CD4-positive, alpha-beta memory T cell (primary cell): ENCODE results near the gene SHC2. TPM values are rescaled to one million over a fixed set of nuclear protein-coding genes. Genes with fewer than 3 reads are reported as not detected.

Experiments used
- CTCF ChIA-PET: fragments of 350-600 bp; sonication (Branson Sonifier 250); formaldehyde crosslinking; loops from one replicate; lab custom pipeline; 2021; ENCODE audit warnings: inconsistent platforms; ENCODE audit not compliant: partially characterized antibody; lab: Charles Lee
- POLR2A ChIA-PET: fragments of 350-600 bp; sonication (Branson Sonifier 250); formaldehyde crosslinking; loops from one replicate; lab custom pipeline; 2021; ENCODE audit not compliant: partially characterized antibody; lab: Charles Lee
- DNase-seq, 5 donors: peaks; one replicate each; pipeline versions ENCODE4 v3.0.0 to v3.0.0-alpha.2; 2020 to 2022; ENCODE audit warnings: mixed read lengths in 1 of 5
- H3K27ac ChIP-seq: one replicate; pipeline ENCODE4 v1.7.0; 2013; ENCODE audit warnings: low read depth, low read length
- H3K27me3 ChIP-seq: 2 replicates; pipeline ENCODE4 v1.7.0; 2013; ENCODE audit warnings: mild to moderate bottlenecking, low read length, moderate library complexity; ENCODE audit not compliant: insufficient read depth
- H3K36me3 ChIP-seq: 2 replicates; pipeline ENCODE4 v1.7.0; 2013; ENCODE audit warnings: mild to moderate bottlenecking, low read length, moderate library complexity; ENCODE audit not compliant: insufficient read depth
- H3K4me1 ChIP-seq: 2 replicates; pipeline ENCODE4 v1.7.0; 2013; ENCODE audit warnings: mild to moderate bottlenecking, low read length, moderate library complexity; ENCODE audit not compliant: insufficient read depth
- H3K4me3 ChIP-seq, 2 donors: one replicate each; pipeline ENCODE4 v1.7.0; 2013; ENCODE audit warnings: low read length in 2 of 2, mild to moderate bottlenecking in 1 of 2
- H3K9me3 ChIP-seq, 2 donors: one replicate each; pipeline ENCODE4 v1.7.0; 2013; ENCODE audit warnings: low read length in 2 of 2, control low read depth in 1 of 2; ENCODE audit not compliant: control insufficient read depth in 1 of 2
- H3K27ac Mint-ChIP-seq, 7 donors: one replicate each; pipeline ENCODE4 v1.8.0; 2020 to 2021; ENCODE audit warnings: mixed read lengths in 7 of 7, mild to moderate bottlenecking in 6 of 7, inconsistent platforms in 3 of 7, moderate library complexity in 3 of 7
- H3K27me3 Mint-ChIP-seq, 2 donors: one replicate each; pipeline ENCODE4 v1.8.0; 2020 to 2021; ENCODE audit warnings: mixed read lengths in 2 of 2
- H3K36me3 Mint-ChIP-seq, 2 donors: one replicate each; pipeline ENCODE4 v1.8.0; 2020 to 2021; ENCODE audit warnings: mixed read lengths in 2 of 2, inconsistent platforms in 1 of 2, mild to moderate bottlenecking in 1 of 2
- H3K4me1 Mint-ChIP-seq, 4 donors: one replicate each; pipeline ENCODE4 v1.8.0; 2020 to 2021; ENCODE audit warnings: mixed read lengths in 4 of 4, mild to moderate bottlenecking in 1 of 4
- H3K4me3 Mint-ChIP-seq, 8 donors: one replicate each; pipeline ENCODE4 v1.8.0; 2020 to 2021; ENCODE audit warnings: mixed read lengths in 8 of 8, mild to moderate bottlenecking in 7 of 8, moderate library complexity in 6 of 8, inconsistent platforms in 3 of 8
- H3K9me3 Mint-ChIP-seq, 8 donors: one replicate each; pipeline ENCODE4 v1.8.0; 2020 to 2021; ENCODE audit warnings: mixed read lengths in 8 of 8, mild to moderate bottlenecking in 5 of 8, inconsistent platforms in 3 of 8, moderate library complexity in 1 of 8
- intact Hi-C: fragments of 100-400 bp; cut with micrococcal nuclease; formaldehyde crosslinking; loops from one replicate; pipeline ENCODE4 v1.15.1; 2023
- polyA plus RNA-seq, 2 donors: library from polyadenylated mRNA; unstranded; fragments of 300-500 nt; fragmentation: Illumina TruSeq; gene quantifications; one replicate each; pipeline ENCODE4 v1.2.3, GENCODE V29; 2021
- total RNA-seq, 2 experiments: library from RNA; stranded (reverse); gene quantifications; one replicate each; pipeline ENCODE4 v1.2.3, GENCODE V29; 2021

SHC2 gene
- total and polyA plus RNA-seq, 4 experiments from 2014 or later: 0.55 to 0.64 TPM; not detected in 2

GRCh38 chr19:440391-441212 is 20.2 kb downstream of the SHC2 start:
- no peaks in the 10 kb centered on the region for H3K4me1 ChIP-seq
- H3K27me3 ChIP-seq: no peaks in the 10 kb centered on the region
- H3K9me3 ChIP-seq: no peaks in the 10 kb centered on the region
- no peak overlapping the region for H3K27ac ChIP-seq
- CTCF ChIA-PET: no interaction called here
- Mint-ChIP-seq H3K4me1 (no peaks in the 10 kb centered on the region), H3K27ac (no peak overlapping the region), H3K27me3 (peaks cover 14 to 24% of the 10 kb centered on the region in 2 donors), H3K9me3 (no peaks in the 10 kb centered on the region), H3K36me3 (no peaks in the 10 kb centered on the region), H3K4me3 (no peak overlapping the region)
- no peaks in the 10 kb centered on the region for H3K36me3 ChIP-seq
- H3K4me3 ChIP-seq: no peak overlapping the region
- POLR2A ChIA-PET: no interaction called here
- intact Hi-C loops: no loop called here
- no peak for DNase-seq

- no peak overlapping the region for H3K4me3 Mint-ChIP-seq
- H3K27ac Mint-ChIP-seq: no peak overlapping the region
- intact Hi-C loops: no loop called here
- H3K4me1 Mint-ChIP-seq: no peaks in the 10 kb centered on the region
- Histone ChIP-seq H3K27me3 (no peaks in the 10 kb centered on the region), H3K27ac (no peak overlapping the region), H3K4me1 (no peaks in the 10 kb centered on the region), H3K9me3 (no peaks in the 10 kb centered on the region), H3K36me3 (no peaks in the 10 kb centered on the region), H3K4me3 (no peak overlapping the region)
- no peaks in the 10 kb centered on the region for H3K9me3 Mint-ChIP-seq
- H3K27me3 Mint-ChIP-seq: peaks cover 14 to 25% of the 10 kb centered on the region in 2 donors
- ChIA-PET CTCF (no interaction called here), POLR2A (no interaction called here)
- H3K36me3 Mint-ChIP-seq: no peaks in the 10 kb centered on the region
- no peak for DNase-seq
Measured at GRCh38 chr19:439167-439900, 21.5 kb downstream of the SHC2 start.

DNA sequence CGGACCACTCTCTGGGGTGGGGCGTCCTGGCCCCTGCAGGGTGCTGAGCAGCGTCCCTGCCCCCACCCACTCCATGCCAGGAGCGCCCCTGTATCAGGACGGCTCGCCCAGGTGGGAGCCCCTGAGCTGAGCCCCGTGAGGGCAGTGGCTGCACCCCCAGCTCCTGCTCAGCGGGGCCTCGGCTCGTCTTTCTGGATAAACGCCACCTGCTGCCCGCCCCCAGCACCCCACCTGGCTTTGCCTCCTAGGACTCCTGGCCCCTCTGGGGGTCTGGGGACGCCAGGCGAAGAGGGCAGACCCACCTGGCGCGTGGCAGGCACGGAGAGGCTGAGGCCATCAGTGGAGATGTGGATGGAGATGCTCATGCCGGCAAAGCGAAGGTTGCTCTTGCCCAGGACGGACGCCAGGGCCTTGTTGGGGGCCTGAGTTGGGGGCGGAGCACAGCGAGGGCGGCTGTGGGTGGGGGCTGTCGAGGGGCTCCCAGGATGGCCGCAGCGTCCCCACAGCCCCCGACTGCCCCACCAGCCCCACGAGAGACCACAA is 22.3 kb downstream of the SHC2 start:
- H3K4me3 ChIP-seq: no peak overlapping the region
- no peaks in the 10 kb centered on the region for H3K36me3 ChIP-seq
- Mint-ChIP-seq H3K4me3 (no peak overlapping the region), H3K27ac (no peak overlapping the region), H3K36me3 (no peaks in the 10 kb centered on the region), H3K27me3 (peaks cover 14 to 25% of the 10 kb centered on the region in 2 donors), H3K4me1 (no peaks in the 10 kb centered on the region), H3K9me3 (no peaks in the 10 kb centered on the region)
- no peak for DNase-seq
- intact Hi-C loops: no loop called here
- no peaks in the 10 kb centered on the region for H3K27me3 ChIP-seq
- H3K27ac ChIP-seq: no peak overlapping the region
- H3K4me1 ChIP-seq: no peaks in the 10 kb centered on the region
- ChIA-PET CTCF (no interaction called here), POLR2A (no interaction called here)
- H3K9me3 ChIP-seq: no peaks in the 10 kb centered on the region

- DNase-seq: no peak
- intact Hi-C loops: no loop called here
- ChIA-PET CTCF (no interaction called here), POLR2A (no interaction called here)
- Histone ChIP-seq H3K4me3 (no peak overlapping the region), H3K36me3 (no peaks in the 10 kb centered on the region), H3K4me1 (no peaks in the 10 kb centered on the region), H3K27ac (no peak overlapping the region), H3K9me3 (no peaks in the 10 kb centered on the region), H3K27me3 (no peaks in the 10 kb centered on the region)
- H3K9me3 Mint-ChIP-seq: no peaks in the 10 kb centered on the region
- H3K4me1 Mint-ChIP-seq: no peaks in the 10 kb centered on the region
- H3K4me3 Mint-ChIP-seq: no peak overlapping the region
- no peaks in the 10 kb centered on the region for H3K36me3 Mint-ChIP-seq
- H3K27ac Mint-ChIP-seq: no peak overlapping the region
- H3K27me3 Mint-ChIP-seq: peaks cover 14 to 24% of the 10 kb centered on the region in 2 donors
Measured at GRCh38 chr19:437041-437440, 23.8 kb downstream of the SHC2 start.

DNA sequence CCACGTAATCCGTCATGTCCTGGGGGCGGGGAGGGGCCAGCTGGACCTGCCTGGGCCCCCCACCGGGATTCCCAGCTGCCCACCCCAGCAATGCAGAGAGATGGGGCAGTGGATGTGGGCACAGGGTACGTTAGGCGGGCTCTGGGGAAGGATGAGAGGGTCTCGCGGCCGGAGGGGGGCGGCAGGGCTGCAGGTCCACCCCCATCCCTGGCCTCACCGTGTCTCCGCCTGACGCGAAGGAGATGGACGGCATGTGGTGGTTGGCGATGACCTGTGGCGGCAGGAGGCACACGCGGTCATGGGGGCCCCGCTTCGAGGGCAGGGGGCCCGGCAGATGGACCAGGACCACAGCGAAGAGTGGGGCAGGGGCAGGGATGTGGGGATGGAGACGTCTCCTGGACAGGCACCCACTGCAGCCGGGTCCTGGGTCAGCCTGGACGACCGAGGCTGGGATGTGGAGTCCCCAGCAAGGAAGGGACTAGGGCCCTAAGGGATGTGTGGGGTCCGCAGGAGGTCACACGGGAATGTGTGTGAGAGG is 24.4 kb downstream of the SHC2 start:
- H3K27me3 Mint-ChIP-seq: peaks cover 9 to 20% of the 10 kb centered on the region in 2 donors
- no peak overlapping the region for H3K4me3 Mint-ChIP-seq
- no peak overlapping the region for H3K27ac Mint-ChIP-seq

GRCh38 chr19:435707-436412 is 25.0 kb downstream of the SHC2 start:
- H3K27me3 Mint-ChIP-seq: peaks cover 9 to 17% of the 10 kb centered on the region in 2 donors
- H3K4me3 ChIP-seq: no peak overlapping the region
- H3K4me1 Mint-ChIP-seq: no peaks in the 10 kb centered on the region
- POLR2A ChIA-PET: no interaction called here
- no peaks in the 10 kb centered on the region for H3K4me1 ChIP-seq
- intact Hi-C loops: no loop called here
- no peak for DNase-seq
- no peak overlapping the region for H3K27ac Mint-ChIP-seq
- H3K4me3 Mint-ChIP-seq: no peak overlapping the region
- no peaks in the 10 kb centered on the region for H3K36me3 ChIP-seq
- H3K27ac ChIP-seq: no peak overlapping the region
- no peaks in the 10 kb centered on the region for H3K36me3 Mint-ChIP-seq
- CTCF ChIA-PET: no interaction called here
- H3K9me3 Mint-ChIP-seq: peaks cover 0 to 3% (median 0%) of the 10 kb centered on the region in 8 donors
- H3K27me3 ChIP-seq: no peaks in the 10 kb centered on the region
- H3K9me3 ChIP-seq: no peaks in the 10 kb centered on the region

More for the DNA sequence above, 24.4 kb downstream of the SHC2 start:
- no peaks in the 10 kb centered on the region for H3K27me3 ChIP-seq
- H3K4me1 ChIP-seq: no peaks in the 10 kb centered on the region
- DNase-seq: no peak
- H3K27ac ChIP-seq: no peak overlapping the region
- POLR2A ChIA-PET: no interaction called here
- no peaks in the 10 kb centered on the region for H3K9me3 ChIP-seq
- CTCF ChIA-PET: no interaction called here
- H3K36me3 ChIP-seq: no peaks in the 10 kb centered on the region
- H3K9me3 Mint-ChIP-seq: no peaks in the 10 kb centered on the region
- intact Hi-C loops: no loop called here
- H3K4me1 Mint-ChIP-seq: no peaks in the 10 kb centered on the region
- no peaks in the 10 kb centered on the region for H3K36me3 Mint-ChIP-seq
- H3K4me3 ChIP-seq: no peak overlapping the region
